Cardiac fibroblast (primary cell): Measurements from ENCODE around the gene MBNL2.

ENCODE experiments used
- DNase-seq, 2 donors: peaks; one replicate each; pipeline versions ENCODE4 v3.0.0 to v3.0.0-alpha.2; 2010; ENCODE audit warnings: low read depth in 2 of 2
- H3K4me3 ChIP-seq, 2 donors: replicated peaks in 1 of 2; 1 replicate in 1 of 2; 2 replicates in 1 of 2; pipeline ENCODE4 v1.5.1; 2011; ENCODE audit warnings: low read depth in 2 of 2, low read length in 2 of 2, mild to moderate bottlenecking in 2 of 2, moderate library complexity in 1 of 2
- CTCF ChIP-seq: IDR thresholded peaks from one replicate; pipeline ENCODE4 v1.5.1; 2011; ENCODE audit warnings: low read depth, mild to moderate bottlenecking, low read length, inconsistent platforms

The MBNL2 gene

GRCh38 chr13:97376981-97377380 is 154.8 kb downstream of the MBNL2 start:
- H3K4me3 ChIP-seq: no peak overlapping the region
- TF ChIP-seq CTCF: no peak
- no peak for DNase-seq

- H3K4me3 ChIP-seq: no peak overlapping the region
- no peak for TF ChIP-seq CTCF
- no peak for DNase-seq
Measured at GRCh38 chr13:97379386-97379785, 157.3 kb downstream of the MBNL2 start.

GRCh38 chr13:97380696-97381095 is 158.6 kb downstream of the MBNL2 start:
- no peak overlapping the region for H3K4me3 ChIP-seq
- no peak for TF ChIP-seq CTCF
- DNase-seq: no peak

GRCh38 chr13:97381189-97381588 is 159.1 kb downstream of the MBNL2 start:
- DNase-seq: no peak
- no peak for TF ChIP-seq CTCF
- no peak overlapping the region for H3K4me3 ChIP-seq

- no peak for DNase-seq
Measured at GRCh38 chr13:97382276-97382675, 160.1 kb downstream of the MBNL2 start.

GRCh38 chr13:97384371-97384770 is 162.2 kb downstream of the MBNL2 start:
- TF ChIP-seq CTCF: no peak
- DNase-seq: no peak
- no peak overlapping the region for H3K4me3 ChIP-seq

More at GRCh38 chr13:97382276-97382675, 160.1 kb downstream of the MBNL2 start:
- no peak overlapping the region for H3K4me3 ChIP-seq
- TF ChIP-seq CTCF: no peak

- no peak for TF ChIP-seq CTCF
- H3K4me3 ChIP-seq: no peak overlapping the region
- no peak for DNase-seq
Measured at GRCh38 chr13:97385146-97385545, 163.0 kb downstream of the MBNL2 start.
